SIG-M5 treated with dmso at 0.1 percent for 504 hours (cell line): ENCODE measurements around the gene BATF3.
"Not testable (repeated sequence)": the region's sequence is repeated elsewhere in the genome, so short reads cannot be mapped to it uniquely, and the experiment has no call there.

Experiments used
- DNase-seq: peaks from one replicate; lab custom pipeline; 2025; ENCODE audit not compliant: unreplicated experiment; lab: John Stamatoyannopoulos, UW

Gene BATF3

GRCh38 chr1:212664409-212665199, 35.0 kb downstream of the BATF3 start:
- DNase-seq, result no peak

GRCh38 chr1:212658250-212658649, 41.4 kb downstream of the BATF3 start:
- not testable (repeated sequence) for DNase-seq

DNA sequence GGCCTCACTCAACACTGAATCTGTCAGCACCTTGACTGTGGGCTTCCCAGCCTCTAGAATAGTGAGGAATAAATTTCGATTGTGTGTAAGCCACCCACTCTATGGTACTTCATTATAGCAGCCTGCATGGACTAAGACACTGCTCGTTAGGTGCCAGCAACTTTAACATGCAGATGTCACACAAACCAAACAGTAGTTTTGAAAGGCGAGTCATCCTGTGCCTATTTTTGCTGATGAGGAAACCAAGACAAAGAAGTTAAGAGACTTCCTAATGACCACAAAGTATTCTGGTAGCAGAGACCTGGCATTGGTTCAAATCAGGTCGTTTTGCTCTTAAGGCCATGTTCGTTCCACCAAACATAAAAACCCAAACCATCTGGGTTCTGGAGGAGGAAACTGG, 42.9 kb downstream of the BATF3 start:
- no peak for DNase-seq

DNA sequence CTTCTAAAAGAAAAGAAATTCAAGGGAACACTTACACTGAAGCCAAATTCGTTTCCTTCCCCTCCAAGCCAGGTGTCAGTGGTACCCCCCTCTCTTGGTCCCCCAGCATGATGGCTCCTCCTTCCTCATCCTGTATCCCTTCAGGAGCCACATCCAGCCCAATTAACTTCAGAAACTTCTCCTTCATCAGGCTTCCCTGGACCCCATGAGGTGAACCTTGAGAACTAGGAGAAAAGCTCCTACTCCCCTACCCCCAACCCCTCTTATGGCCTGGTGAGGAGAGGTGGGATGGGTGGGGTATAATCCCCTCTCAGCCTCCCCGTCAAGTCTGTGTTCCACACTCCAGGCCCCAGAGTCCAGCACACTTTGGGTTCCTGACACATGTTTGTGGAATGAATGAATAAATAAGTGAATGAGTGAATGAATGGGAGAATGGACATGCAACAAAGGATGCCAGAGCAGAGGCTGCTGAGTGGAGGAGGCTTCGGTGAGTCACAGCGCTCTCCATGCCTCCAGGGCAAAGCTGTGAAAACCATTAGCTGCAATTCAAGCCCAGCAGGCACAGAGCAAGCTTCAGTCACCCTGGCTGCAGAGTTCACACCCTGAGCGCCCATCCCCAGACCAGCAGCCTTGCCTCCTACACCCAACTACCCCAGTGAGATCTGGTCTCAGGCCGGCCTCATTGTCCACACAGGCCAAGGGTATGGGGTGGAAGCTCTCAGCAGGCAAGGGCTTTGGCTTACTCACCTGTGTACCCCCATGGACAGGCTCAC, 43.8 kb downstream of the BATF3 start:
- DNase-seq, result no peak

- DNase-seq, result no peak
These were observed 47.0 kb downstream of the BATF3 start for GRCh38 chr1:212652609-212653008.

DNA sequence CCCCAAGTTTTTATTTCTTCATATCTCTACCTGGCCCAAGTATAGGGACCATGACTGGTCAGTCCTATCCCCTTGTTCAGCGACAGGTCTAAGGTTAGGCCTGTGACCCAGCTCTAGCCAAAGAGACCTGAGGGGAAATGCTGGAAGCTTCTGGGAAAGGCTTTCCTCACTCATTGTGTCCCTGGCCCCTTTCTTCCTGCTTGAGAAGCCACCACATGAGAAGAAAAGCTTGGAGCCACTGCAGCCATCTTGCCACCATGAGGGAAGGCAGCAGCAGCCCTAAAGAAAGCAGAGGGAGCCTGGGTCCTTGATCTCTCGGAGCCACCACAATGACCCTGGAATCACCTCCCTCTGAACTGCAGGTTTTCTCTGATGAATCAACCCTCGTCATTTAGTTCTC, 47.7 kb downstream of the BATF3 start:
- no peak for DNase-seq

DNA sequence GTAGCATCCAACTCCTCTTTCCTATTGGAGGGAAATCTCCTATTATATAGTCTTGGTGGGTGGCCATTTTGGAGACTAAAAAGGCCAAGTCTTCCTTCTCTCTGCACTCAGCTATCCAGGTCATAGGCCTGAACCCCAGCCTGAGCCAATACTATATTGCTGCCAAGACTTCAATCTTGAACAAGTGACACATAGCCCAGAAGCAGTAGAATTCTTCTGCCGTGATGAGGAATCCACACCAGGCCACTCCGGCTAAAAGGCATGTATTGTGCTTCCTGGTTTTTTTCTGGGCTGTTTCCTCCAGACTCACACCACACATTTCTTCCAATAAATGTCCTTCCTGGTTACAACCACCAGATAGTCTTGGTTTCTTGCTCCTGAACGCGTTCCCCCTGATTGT, 48.1 kb downstream of the BATF3 start:
- DNase-seq, result no peak

DNA sequence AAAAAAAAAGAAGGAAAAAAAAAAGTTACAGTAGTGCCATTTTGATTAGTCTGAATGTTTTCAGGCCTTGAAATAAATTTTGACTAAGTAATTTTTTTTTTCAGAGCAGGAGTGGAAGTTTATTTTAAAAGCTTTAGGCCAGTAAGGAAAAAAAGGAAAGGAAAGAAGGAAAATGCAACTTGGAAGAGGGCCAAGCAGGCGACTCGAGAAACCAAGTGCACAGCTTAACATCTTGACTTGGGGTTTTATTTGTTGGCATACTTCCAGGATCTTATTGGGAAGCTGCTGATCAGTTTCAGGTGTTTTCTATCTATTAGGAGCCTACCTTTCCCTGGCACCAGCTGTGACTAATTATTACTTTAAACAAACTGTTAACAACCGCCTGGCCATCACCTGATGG, 49.4 kb downstream of the BATF3 start:
- no peak for DNase-seq

DNA sequence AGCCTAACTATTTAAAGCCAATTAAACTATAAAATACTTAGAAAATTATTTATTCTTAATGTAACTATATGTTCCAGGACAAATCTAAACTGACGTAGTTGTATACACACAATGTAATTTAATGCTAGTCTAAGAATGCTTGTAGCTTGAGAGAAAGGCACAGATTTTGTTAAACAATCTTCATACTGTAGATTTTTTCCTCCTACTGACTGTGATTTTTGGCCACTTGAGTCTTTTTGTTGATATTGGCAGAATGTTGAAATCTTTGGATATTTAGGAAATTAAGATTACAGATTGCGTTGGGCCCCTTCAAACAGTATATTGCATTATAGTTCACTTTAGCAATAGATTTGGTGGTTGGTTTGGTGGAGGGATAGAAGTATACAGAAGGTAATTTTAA, 50.6 kb downstream of the BATF3 start:
- no peak for DNase-seq

DNA sequence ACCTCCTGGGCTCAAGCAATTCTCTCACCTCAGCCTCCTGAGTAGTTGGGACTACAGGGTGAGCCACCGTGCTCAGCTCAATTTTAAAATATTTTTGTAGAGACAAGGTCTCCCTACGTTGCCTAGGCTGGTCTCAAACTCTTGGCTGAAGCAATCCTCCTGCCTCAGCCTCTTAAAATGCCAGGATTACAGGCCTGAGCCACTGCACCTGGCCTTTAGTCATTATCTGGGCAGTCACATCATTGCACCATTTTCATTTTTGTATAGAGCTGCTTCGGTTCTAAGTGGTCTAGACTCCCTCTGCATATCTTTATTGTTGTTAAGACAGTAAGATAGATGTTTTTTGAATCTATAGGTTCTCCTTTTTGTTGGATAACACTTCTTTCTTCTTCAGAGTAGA, 51.2 kb downstream of the BATF3 start:
- DNase-seq, result no peak

- no peak for DNase-seq
These were observed 52.6 kb downstream of the BATF3 start for GRCh38 chr1:212647004-212647403.

DNA sequence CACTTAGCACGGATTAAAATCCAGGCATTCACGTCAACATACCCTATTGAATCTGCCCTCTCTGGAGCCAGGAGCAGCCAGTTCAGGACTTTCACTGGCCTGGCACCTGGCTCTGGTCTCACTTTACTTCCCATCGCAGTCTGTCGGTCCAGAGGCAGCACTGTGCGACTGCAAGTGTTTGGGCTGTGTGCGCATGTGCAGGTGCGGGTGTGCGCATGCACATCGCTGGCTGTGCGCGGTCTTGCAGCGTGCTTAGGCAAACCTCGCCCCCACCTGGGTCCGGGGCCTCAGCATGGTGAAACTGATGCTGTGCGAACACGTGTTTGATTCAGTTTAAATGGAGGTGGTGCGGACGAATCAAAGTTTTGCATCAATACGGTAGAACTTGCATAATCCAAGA, 53.1 kb downstream of the BATF3 start:
- DNase-seq, result no peak

- no peak for DNase-seq
These were observed 53.8 kb downstream of the BATF3 start for GRCh38 chr1:212645546-212646543.

DNA sequence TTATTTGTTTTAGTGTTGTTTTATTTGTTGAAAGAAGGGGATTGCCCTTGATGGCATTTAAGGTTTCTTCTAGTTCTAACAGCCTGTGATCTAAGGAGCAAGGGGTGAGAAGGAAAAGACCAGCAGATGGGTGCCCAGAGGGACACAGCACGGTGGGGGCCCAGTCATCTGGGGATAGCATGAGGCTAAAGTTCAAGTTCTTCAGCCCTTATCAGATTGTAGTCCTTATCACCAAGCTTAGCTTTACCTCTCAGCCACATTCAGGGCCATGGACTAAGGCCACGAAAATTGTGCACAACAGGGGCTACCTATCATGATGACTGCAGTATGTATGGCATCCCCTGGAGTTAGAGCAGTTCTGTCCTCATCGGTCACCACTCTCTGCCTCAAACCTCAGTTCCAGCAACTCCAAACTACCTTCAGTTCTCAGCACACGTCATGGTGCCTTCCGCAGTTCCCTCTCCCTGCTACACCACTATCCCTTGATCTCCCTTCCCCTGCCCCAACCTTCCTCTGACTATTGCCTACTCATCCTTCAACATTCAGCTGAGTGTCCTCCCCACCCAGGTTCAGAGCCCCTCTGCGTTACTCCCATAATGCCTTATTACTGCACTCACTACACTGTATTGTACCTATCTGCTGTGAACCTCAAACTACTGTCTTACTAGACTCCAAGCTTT, 54.6 kb downstream of the BATF3 start:
- DNase-seq, result no peak

DNA sequence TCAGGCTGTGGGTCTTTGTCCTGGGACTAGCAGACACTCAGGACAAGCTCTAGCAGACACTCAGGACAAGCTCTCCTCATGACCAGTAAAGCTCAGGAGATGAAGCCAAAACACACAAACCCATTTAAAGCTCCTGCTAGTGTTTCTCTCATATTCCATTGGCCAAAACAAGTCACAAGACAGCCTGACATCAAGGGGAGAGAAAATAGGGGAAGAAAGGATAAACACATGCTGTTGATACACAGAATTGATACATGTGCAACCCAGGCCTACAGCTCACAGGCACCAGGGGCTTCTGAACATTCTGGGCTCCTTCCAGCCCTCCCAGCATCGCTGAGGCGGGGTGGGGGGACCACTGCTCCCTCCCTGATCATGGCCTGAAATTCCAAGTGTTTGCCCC, 55.8 kb downstream of the BATF3 start:
- no peak for DNase-seq

DNA sequence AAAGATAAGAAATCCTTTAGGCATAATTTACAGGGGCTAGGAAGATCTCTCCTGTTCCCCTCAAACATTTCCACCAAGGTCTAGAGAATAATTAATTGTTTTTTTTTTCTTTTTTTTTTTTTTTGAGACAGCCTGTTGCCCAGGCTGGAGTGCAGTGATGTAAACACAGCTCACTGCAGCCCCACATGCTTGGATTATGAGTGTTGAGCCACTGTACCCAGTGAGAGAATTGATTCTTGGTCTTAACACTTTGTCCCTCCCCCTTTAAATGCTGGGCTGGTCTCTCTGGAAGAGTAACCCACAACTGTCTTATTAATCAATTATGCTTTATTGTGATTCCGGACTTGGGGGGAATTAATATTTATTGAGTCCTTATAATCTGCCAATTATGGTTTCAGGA, 57.7 kb downstream of the BATF3 start:
- DNase-seq, result no peak

DNA sequence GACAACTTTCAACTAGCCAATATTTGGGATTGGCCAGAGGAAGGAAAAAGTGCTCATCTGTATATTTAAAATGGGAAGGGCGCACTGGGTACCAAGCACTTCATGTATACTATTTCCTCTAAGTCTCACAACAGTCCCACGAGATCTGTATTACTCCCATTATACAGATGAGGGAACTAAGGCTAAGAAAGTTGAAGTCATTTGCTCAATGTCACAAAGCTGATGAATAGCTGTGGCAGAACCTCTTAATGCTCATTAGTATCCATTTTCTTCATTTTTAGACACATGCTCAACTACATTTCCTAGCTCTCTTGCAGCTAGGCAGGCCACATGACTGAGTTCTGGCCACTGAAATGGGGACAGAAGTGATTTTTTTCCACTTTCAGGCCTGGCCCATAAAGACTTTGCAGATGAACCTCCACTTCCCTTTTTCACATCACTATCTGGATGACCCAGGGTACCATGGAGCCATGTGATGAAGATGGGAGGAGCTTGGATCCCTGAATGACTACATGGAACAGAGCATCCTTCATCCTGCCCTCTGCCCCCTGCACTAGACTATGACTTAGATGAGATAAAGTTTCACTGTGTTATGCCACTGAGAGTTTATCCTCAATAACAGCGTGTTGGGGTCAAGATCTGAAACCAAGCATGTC, 59.3 kb downstream of the BATF3 start:
- DNase-seq, result peak; percentile 72

- DNase-seq, result not testable (repeated sequence)
These were observed 60.1 kb downstream of the BATF3 start for GRCh38 chr1:212639524-212639923.

- no peak for DNase-seq
These were observed 61.0 kb downstream of the BATF3 start for GRCh38 chr1:212638492-212639151.

GRCh38 chr1:212637902-212638301, 61.7 kb downstream of the BATF3 start:
- DNase-seq, result no peak
